Measurements from ENCODE around the gene FCHSD1.

FCHSD1 gene
- 181 to 183 reads per million in 2 donors for total RNA-seq

- DNase-seq, result peak; percentile 72
Measured at GRCh38 chr5:141650851-141651727, at the start of gene FCHSD1. FCHSD1 (minus strand) TSS chr5:141651418; CDS start chr5:141651368, 50 bp downstream.

DNA sequence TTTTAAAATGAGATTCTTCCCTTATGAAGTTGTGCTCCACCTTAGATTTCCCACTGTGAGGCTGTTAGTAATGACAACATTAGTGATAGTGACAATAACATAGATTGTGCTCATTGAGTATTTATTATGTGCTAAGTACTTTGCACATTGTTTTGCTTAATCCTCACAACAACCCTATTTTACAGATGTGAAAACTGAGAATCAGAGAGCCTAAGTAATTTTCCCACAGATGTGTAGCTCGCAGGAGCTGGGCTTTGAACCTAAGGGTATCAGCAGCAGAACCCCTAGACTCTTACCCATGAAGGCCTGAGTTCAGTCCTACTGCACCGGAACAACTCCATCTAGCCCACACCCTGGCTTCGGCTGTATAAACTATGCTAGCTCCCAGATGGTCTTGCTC lies 46.4 kb upstream of the FCHSD1 start:
- DNase-seq, result no peak

GRCh38 chr5:141696431-141696830 lies 45.2 kb upstream of the FCHSD1 start:
- no peak for DNase-seq

GRCh38 chr5:141695627-141696215 lies 44.5 kb upstream of the FCHSD1 start:
- no peak for DNase-seq

- DNase-seq, result no peak
Measured at GRCh38 chr5:141694479-141694878, 43.3 kb upstream of the FCHSD1 start.

- peak; percentile 15 for DNase-seq
Measured at GRCh38 chr5:141692919-141693725, 41.9 kb upstream of the FCHSD1 start.

- DNase-seq, result no peak
Measured at GRCh38 chr5:141692533-141692888, 41.3 kb upstream of the FCHSD1 start.

- peak; percentile 44 for DNase-seq
Measured at GRCh38 chr5:141691867-141692532, 40.8 kb upstream of the FCHSD1 start.

DNA sequence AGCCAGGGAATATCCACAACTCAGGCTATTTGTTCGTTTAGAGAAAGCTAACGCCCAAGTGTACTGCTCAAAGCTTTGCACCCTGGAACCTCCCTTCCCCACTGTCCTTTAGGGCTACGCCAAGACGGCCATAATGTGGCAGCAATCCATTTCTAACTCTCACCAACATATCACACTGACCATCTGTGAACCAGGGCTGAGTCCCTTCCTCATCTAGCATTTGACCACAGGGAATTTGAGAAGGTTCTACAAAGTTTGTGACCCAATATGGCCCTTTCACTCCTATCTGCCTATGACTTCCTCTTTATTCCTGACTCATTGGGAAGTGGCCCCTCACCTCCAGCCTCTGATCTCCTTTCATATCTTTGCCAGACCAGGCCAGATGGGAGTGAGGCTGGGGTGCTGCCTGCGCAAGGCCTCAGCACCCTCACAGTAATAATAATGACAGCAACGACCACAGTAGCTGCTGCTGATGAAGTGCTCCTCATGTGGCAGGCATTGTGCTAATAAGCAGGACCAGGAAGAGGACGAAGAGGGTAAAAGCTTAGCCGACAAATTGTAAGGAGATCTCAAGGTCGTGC lies 40.2 kb upstream of the FCHSD1 start:
- DNase-seq, result no peak

GRCh38 chr5:141686648-141687416 lies 35.6 kb upstream of the FCHSD1 start:
- no peak for DNase-seq

GRCh38 chr5:141685591-141685990 lies 34.4 kb upstream of the FCHSD1 start:
- DNase-seq, result no peak

- no peak for DNase-seq
Measured at GRCh38 chr5:141683596-141684141, 32.5 kb upstream of the FCHSD1 start.

DNA sequence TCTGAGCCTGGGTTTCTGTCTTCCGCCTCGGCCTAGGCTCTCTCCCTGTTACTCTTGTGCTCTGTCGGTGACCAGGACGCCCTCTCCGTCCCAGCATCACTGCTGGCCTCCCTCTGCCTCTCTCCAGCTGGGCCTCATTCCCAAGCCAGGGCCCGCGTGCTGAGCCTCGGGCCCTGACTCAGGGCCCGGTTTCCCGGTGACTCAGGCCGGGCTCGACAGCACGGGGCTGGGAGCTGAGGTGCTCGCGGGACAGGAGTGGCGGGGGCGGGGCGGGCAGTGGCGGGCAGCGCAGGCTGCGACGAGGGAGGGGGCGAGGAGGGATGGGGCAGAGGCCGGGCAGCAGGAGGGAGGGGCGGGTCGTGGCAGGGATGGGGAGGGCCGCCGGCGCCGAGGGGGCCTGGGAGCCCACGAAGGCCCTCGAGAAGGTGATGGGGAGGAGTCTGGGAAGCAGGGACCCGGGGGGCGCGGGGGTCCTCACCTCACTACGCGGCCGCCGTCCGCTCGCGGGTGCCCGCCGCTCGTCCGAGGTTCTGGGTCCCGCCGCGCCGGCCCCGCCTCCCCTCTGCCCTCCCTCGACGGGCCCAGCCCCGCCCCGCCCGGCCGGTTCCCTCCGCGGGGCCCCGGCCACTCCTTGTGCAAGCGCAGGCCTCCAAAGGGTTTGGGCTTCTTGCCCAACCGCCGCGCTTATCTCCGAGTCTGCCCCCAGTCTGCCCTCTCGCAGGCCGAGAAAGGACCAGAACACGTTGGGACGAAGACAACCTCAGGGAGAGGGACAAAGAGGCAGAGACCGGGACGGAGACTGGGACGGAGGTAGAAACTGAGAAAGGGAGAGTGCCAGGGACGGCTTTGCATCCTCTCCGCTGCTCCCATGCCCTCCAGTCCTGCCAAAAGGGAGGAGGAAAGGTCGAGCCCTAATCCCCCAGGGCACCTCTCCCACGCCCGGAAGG lies 30.8 kb upstream of the FCHSD1 start, which contains the start of gene ARAP3:
TSS of gene ARAP3 (minus strand) at position 536 of the 947 bp plus-strand sequence. CDS start 1,744 bp downstream, outside the sequence.
- DNase-seq, result peak; percentile 36

DNA sequence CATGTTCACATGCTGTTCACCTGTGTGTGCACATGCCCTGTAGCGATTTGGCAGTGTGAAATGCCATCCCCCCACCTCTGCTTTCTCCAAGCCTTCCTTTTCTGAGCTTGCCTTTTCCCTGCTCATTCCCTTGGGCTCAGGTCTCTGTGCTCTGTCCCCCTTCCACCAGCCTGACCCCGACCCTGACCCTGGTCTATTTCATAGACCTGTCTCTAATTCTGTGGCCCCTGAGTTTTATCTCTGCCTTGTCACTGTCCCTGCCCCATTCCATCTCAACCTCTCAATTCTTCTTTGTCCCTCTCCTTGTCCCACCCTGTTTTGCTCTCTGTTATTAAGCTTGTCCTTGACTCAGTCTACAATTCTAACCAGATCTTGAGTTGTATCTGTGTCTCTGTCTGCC lies 30.1 kb upstream of the FCHSD1 start:
- DNase-seq, result no peak

GRCh38 chr5:141680751-141681201 lies 29.6 kb upstream of the FCHSD1 start:
- DNase-seq, result no peak

GRCh38 chr5:141680178-141680577 lies 29.0 kb upstream of the FCHSD1 start:
- DNase-seq, result no peak

DNA sequence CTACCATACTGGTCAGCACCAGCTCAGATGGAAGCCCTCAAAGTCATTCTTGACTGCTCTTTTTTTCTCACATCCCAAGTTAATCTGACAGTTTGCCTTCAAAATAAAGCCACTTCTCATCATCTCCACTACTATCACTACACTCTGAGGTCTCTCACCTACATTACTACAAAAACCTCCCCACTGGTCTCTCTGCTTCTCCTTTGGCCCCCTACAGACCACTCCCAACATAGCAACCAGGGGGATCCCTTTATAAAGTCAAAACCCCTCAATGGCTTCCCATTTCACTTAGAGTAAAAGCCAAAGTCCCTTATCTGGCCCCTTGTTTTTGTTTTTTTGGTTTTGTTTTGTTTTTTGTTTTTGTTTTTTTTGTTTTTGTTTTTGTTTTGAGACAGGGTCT lies 26.2 kb upstream of the FCHSD1 start:
- DNase-seq, result no peak

DNA sequence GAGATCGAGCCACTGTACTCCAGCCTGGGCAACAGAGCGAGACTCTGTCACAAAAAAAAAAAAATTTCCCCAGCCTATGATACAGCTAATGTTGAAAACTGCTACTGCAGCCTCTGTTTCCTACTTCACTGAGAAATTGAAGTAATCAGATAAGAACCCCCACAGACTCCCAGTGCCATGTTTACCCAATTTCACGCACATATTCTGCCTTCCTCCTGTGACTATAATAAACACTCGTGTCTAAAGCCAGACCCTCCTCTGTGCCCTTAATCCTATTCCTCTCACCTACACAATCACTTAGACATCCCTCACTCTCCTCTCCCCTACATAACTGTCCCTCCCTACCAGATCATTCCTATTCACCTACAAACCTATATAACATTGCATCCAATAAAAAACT lies 24.5 kb upstream of the FCHSD1 start:
- no peak for DNase-seq

DNA sequence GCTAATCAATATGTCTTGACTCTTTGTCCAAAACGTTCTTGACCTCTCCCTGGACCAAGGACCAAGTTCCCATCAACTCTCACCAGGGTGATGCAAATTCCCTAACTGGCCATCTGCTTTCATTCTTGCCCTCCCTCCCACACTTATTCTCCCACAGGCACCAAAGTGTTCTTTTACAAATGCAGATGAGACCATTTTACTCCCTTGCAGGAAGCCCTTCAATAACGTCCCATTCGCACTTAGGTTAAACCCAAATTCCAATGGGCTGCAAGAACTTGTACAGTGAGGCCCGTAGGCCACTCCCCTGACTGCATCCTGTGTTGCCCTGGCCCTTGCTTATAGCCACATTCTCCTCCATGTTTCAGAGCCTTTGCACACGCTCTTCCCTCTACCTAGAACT lies 23.5 kb upstream of the FCHSD1 start:
- DNase-seq, result no peak

All from activated gamma-delta T cell (primary cell).